Measurements from ENCODE around the gene GPR173. TPM values are rescaled to one million over a fixed set of nuclear protein-coding genes. Genes with fewer than 3 reads are reported as not detected.

Gene GPR173
- total and polyA plus RNA-seq, 2 experiments from 2014 or later, result 3.6 to 12.6 TPM

- TF ChIP-seq CTCF (IDR thresholded peaks at IDR 0.05; ENCODE audit: low read depth, low read length), result no peak
- Histone ChIP-seq H3K36me3 (no peaks in the 10 kb centered on the region), H3K27ac (peak overlapping the region; percentile 75), H3K4me1 (ENCODE audit: low read depth) (peaks cover 13% of the 10 kb centered on the region), H3K9me3 (ENCODE audit: low read depth) (no peaks in the 10 kb centered on the region), H3K27me3 (no peaks in the 10 kb centered on the region), H3K4me3 (no peak overlapping the region)
- DNase-seq (ENCODE audit: low read depth in 1 of 2, low spot score in 1 of 2), result peak; percentile 20 to 35
These were observed 43.8 kb upstream of the GPR173 start for GRCh38 chrX:53004811-53005210.

GRCh38 chrX:53005327-53005726, 43.3 kb upstream of the GPR173 start:
- DNase-seq (ENCODE audit: low read depth in 1 of 2, low spot score in 1 of 2), result peak in 1 of 2 donors; percentile 9
- H3K27me3 ChIP-seq, result no peaks in the 10 kb centered on the region

GRCh38 chrX:53009032-53009431, 39.6 kb upstream of the GPR173 start:
- H3K27ac ChIP-seq, result no peak overlapping the region
- H3K27me3 ChIP-seq, result no peaks in the 10 kb centered on the region
- peaks cover 10% of the 10 kb centered on the region for H3K4me1 ChIP-seq (ENCODE audit: low read depth)
- no peaks in the 10 kb centered on the region for H3K36me3 ChIP-seq
- no peak for TF ChIP-seq CTCF (IDR thresholded peaks at IDR 0.05; ENCODE audit: low read depth, low read length)
- no peaks in the 10 kb centered on the region for H3K9me3 ChIP-seq (ENCODE audit: low read depth)
- no peak for DNase-seq (ENCODE audit: low read depth in 1 of 2, low spot score in 1 of 2)
- no peak overlapping the region for H3K4me3 ChIP-seq

More at GRCh38 chrX:53005327-53005726, 43.3 kb upstream of the GPR173 start:
- Histone ChIP-seq H3K4me3 (no peak overlapping the region), H3K27ac (peak overlapping the region; percentile 75), H3K9me3 (ENCODE audit: low read depth) (no peaks in the 10 kb centered on the region), H3K36me3 (no peaks in the 10 kb centered on the region), H3K4me1 (ENCODE audit: low read depth) (peaks cover 13% of the 10 kb centered on the region)
- no peak for TF ChIP-seq CTCF (IDR thresholded peaks at IDR 0.05; ENCODE audit: low read depth, low read length)

GRCh38 chrX:53013291-53013690, 35.3 kb upstream of the GPR173 start:
- TF ChIP-seq CTCF (IDR thresholded peaks at IDR 0.05; ENCODE audit: low read depth, low read length), result no peak
- H3K27ac ChIP-seq, result no peak overlapping the region
- H3K4me3 ChIP-seq, result no peak overlapping the region
- no peaks in the 10 kb centered on the region for H3K9me3 ChIP-seq (ENCODE audit: low read depth)
- H3K4me1 ChIP-seq (ENCODE audit: low read depth), result no peaks in the 10 kb centered on the region
- H3K36me3 ChIP-seq, result no peaks in the 10 kb centered on the region
- H3K27me3 ChIP-seq, result no peaks in the 10 kb centered on the region
- DNase-seq (ENCODE audit: low read depth in 1 of 2, low spot score in 1 of 2), result no peak

GRCh38 chrX:53018627-53019026, 30.0 kb upstream of the GPR173 start:
- no peak overlapping the region for H3K4me3 ChIP-seq
- no peaks in the 10 kb centered on the region for H3K27me3 ChIP-seq
- no peak for DNase-seq (ENCODE audit: low read depth in 1 of 2, low spot score in 1 of 2)
- H3K27ac ChIP-seq, result no peak overlapping the region
- H3K4me1 ChIP-seq (ENCODE audit: low read depth), result no peaks in the 10 kb centered on the region
- H3K36me3 ChIP-seq, result no peaks in the 10 kb centered on the region
- TF ChIP-seq CTCF (IDR thresholded peaks at IDR 0.05; ENCODE audit: low read depth, low read length), result no peak
- no peaks in the 10 kb centered on the region for H3K9me3 ChIP-seq (ENCODE audit: low read depth)

- H3K4me1 ChIP-seq (ENCODE audit: low read depth), result no peaks in the 10 kb centered on the region
- no peaks in the 10 kb centered on the region for H3K36me3 ChIP-seq
- TF ChIP-seq CTCF (IDR thresholded peaks at IDR 0.05; ENCODE audit: low read depth, low read length), result no peak
- no peak for DNase-seq (ENCODE audit: low read depth in 1 of 2, low spot score in 1 of 2)
- H3K27me3 ChIP-seq, result no peaks in the 10 kb centered on the region
- no peak overlapping the region for H3K4me3 ChIP-seq
- H3K9me3 ChIP-seq (ENCODE audit: low read depth), result no peaks in the 10 kb centered on the region
- H3K27ac ChIP-seq, result no peak overlapping the region
These were observed 26.2 kb upstream of the GPR173 start for GRCh38 chrX:53022381-53022780.
